ENCODE measurements around the gene DBF4B.
"Not testable (repeated sequence)": the region's sequence is repeated elsewhere in the genome, so short reads cannot be mapped to it uniquely, and the experiment has no call there.

Gene DBF4B, protein sequence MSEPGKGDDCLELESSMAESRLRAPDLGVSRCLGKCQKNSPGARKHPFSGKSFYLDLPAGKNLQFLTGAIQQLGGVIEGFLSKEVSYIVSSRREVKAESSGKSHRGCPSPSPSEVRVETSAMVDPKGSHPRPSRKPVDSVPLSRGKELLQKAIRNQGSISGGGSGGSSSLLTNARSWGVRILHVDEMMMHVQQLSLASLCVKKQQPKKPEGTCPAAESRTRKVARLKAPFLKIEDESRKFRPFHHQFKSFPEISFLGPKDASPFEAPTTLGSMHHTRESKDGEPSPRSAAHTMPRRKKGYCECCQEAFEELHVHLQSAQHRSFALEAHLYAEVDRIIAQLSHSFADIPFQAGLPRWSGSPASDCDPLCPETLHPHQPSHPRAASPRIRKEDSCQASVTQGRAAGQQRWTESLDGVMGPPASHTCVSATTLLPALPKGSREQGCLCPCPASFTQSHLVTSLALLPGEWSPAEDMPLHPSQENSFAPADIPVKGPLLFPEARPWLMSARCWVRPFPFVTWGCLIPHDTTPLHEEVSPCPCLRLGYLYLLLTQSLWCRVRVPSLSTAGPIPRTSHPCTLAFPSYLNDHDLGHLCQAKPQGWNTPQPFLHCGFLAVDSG

DNA sequence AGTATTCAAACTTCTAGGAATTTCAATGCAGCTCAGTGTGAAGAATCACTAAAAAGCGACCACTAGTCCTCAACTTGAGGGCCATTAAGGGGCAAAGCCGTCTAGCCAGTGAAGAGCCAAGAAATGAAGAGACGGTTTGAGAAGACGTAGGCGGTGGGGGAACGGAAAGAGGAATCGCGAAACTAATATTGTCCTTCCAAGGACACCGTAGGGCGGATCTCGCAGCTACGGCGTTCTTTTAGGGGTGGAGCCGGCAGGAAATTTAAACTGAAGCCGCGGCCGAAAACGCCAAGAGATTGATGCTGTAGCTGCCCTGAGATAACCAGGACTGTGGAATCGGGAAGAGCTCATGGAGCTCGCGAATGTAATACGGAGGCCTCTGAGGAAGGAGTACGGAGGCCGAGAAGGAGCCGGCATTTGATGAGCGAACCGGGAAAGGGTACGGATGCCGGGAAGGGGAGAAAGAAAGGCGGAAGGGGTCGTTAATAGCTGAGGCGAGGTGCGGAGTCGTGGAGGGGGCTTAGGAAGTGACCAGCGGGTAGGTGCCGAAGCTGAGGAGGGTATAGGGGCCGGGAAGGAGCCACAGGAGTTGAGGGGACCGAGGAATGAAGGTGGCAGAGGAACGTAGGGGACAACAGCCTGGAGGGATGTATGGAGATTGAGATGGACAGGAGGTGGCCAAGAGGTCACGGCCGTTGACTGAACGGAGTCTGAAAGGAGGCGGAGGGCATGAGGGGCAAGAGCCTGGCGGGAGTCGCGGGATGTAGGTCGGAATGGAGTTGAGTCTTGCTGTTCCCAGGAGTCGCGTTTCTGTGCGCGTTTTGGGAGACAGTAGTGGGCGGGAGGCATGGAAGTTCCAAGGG lies at the start of gene DBF4B:
Gene DBF4B (plus strand): TSS at position 265 of the 863 bp plus-strand sequence. CDS start 156 bp downstream, at position 421.
- peak; percentile 74 to 90 for DNase-seq

DNA sequence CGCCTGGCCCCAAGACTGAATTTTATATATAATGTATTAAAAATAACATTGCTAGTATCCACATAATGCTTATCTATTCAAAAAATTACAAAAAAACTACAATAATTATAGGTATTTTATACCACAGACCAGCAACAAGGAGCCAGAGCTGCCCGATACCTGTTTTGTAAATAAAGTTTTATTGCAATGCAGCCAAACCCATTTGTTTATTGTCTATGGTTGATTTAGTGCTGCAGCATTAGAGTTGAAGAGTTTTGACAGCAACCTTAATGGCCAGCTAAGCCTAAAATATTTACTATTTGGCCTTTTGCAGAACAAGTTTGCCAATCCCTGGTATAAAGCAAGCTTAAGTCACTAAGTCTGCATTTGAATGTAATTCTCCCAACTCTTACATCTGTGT lies 46.6 kb upstream of the DBF4B start:
- DNase-seq: no peak

DNA sequence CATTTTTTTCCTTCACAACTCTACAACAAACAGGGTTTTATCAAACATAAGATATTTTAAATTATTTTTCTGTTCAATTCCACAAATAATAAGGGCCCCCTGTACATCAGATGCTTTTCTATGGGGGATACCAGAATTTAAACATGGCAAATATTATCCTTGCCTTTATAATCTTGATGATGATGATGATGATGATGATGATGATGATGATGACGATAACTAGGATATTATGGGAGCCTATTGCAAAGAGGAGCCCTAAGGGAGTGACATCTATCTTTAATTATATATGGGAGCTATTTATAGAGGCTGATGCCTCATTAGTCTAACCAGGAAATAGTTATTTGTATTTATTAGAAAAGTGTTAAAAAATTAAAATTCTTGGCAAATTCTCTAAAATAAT lies 45.4 kb upstream of the DBF4B start:
- no peak for DNase-seq

DNA sequence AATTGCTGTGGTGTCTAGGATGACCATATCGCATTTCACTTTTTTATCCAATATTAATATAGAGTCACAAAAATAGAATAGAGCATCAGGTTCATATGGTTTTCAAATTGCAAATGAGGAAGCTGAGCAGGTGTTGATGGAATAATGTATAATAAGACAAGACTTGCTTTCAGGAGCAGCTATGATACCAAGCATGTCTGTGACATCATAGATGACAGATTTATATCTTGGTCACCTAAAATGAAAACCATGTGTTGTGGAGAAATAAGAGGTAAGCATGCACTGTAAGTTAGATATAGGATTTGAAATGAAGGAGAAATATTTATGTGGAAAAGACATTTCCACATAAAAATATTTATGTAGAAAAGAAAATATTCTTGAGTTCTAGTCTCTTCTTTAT lies 43.6 kb upstream of the DBF4B start:
- no peak for DNase-seq

DNA sequence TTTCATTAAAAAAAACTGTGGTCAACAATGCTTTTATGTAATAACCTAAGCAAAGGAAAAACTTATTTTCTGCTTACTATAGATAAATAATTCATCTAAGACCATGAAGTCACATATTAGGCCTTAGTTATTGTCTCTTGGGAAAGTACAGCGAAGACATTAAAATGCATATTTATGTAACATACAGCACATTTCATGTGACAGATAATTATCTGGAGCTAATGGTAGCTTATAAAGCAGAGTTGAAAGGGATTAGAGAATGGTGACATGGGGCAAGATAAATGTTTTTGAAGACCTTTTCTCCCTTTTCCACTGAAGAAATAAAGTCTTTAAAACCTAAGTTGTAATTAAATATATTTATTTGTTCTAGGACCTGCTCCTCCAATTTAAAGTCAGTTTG lies 42.5 kb upstream of the DBF4B start:
- DNase-seq: no peak

DNA sequence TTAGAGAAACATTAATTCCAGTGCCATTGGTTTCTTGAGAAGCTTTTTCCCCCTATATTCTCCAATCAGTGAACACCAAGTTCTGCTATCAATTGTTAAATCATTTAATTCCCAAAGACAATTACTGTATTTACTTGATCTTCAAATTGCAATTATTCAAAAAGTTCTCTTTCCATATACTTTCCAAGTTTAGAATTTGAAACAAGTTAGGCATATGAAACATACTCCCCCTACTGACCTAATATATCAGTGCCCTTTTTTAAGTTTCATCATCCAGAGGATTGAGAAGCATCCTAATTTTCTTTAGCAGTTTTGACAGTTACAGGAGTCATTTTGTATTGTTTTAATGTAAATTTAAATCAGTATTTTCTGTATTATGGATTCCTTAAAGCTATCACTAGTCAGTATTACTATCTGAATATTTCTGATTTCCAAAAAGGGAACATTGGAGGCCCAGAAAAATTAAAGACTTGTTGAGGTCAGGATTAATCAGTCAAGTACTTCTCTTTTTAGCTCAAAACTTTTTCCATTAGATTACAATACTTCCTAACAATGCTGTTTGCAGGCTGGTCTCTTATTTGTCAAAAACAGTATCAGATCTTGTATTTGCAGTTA lies 35.9 kb upstream of the DBF4B start:
- DNase-seq: peak in 1 of 2 experiments; percentile 12

DNA sequence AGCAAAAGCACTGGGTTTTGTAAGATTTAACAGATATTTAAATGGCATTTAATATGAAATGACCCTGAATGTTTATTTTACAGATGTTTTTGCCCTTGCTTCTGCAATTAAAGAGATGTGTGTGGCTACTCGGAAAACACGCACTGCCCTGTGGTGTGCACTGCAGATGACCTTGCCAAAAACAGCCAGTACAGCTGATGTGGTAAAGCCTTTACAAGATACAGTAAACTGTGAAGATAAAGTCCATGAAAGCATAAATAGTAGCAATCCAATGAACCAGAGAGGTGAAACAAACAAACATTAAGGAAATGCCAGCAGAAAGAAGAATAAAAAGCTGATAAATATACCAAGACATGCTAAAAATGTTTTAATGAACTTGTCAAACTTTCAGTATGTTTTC lies 34.6 kb upstream of the DBF4B start:
- no peak for DNase-seq

DNA sequence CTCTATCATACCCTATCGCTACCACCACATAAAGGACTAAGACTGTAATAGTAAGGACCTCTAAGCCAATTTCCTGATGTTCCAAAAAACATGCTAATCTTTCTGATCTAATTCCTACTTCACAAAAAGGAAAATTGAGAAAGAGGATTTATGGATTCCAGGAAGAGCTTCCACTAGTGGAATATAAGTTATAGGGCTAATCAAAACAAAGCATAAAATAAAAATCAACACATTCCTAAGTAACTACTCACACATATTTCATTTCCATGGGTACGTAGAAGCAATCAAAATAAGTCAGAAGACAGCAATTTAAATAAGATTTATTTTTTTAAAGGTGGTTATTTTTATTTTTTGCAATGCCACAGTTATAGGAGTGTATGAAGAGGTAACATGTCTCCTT lies 31.3 kb upstream of the DBF4B start:
- no peak for DNase-seq

DNA sequence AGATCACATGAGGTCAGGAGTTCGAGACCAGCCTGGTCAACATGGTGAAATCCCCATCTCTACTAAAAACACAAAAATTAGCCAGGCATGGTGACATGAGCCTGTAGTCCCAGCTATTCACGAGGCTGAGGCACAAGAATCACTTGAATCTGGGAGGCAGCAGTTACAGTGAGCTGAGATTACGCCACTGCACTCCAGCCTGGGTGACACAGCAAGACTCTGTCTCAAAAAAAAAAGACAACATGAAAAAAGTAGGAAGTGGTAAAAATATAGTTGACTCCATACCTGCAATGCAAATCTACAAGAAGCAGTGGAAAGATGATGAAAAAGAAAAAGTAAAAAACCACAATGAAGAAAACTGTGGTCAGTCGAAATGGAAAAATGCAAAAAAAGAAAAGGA lies 25.2 kb upstream of the DBF4B start:
- DNase-seq: not testable (repeated sequence)

DNA sequence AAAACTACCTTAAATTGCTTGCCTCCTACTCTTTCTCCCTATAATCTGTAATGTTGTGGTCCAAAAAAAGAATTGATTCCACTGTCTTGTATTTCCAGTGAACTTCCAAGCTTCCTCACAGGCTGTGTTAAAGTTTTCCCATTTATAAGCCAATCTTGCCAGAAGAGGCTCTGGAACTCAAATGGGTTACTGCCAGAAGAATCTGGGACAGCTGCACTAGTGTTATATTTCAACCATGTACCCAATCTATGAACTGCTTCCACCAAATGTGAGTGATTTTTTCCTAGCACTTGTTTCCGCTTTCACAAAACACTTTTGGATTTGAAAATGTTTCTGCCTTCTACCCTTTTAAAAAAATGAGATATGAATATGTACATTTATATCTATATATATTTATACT lies 20.7 kb upstream of the DBF4B start:
- DNase-seq: no peak

DNA sequence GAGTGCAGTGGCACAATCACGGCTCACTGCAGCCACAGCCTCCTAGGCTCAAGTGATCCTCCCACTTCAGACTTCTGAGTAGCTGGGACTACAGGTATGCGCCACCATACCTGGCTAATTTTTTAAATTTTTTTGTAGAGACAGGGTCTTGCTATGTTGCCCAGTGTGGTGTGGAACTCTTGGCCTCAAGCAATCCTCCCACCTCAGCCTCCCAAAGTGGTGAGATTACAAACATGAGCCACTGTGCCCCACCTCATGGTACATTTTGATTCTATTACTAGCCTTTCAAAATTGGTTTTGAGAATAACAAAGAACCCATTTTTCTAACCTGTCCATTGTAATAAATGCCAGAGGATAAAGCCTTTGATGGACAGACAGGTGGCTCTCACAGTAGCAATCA lies 20.3 kb upstream of the DBF4B start:
- DNase-seq: no peak

DNA sequence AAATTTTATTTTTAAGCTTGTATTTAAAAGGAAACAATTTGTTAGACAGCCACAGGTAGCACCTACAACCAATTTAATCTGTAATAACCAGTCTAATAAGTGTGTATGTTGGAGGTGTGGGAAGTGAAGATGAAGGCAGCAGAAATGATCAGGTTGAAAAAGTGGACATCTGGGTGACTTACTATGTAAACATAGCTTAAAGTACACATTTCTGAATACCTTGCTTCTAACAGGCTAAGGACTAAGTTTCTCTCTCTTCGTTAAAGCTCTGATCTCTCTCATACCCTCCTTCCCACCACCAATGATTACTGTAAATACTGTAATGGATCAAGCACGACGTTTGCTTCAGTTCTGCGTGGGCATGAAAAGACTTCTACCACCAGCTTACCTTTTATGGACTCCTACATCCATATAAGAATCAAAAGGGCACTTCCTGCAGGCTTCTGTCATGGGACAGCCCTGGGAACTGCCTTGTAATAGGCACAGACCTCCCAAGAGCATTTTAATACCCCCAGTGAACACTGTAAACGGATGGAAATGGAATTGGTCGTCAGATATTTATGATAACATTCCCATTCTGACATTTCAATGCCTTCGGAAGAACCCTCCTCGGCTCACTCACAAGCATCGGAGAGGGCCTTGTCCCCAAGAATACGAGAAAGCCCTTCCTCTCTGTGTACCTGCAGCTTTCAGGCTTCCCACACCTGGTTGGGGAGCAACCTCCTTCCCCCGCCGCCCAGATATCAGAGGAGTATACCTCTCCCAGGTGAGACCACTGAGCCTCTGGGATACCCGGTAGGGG lies 19.6 kb upstream of the DBF4B start:
- no peak for DNase-seq

DNA sequence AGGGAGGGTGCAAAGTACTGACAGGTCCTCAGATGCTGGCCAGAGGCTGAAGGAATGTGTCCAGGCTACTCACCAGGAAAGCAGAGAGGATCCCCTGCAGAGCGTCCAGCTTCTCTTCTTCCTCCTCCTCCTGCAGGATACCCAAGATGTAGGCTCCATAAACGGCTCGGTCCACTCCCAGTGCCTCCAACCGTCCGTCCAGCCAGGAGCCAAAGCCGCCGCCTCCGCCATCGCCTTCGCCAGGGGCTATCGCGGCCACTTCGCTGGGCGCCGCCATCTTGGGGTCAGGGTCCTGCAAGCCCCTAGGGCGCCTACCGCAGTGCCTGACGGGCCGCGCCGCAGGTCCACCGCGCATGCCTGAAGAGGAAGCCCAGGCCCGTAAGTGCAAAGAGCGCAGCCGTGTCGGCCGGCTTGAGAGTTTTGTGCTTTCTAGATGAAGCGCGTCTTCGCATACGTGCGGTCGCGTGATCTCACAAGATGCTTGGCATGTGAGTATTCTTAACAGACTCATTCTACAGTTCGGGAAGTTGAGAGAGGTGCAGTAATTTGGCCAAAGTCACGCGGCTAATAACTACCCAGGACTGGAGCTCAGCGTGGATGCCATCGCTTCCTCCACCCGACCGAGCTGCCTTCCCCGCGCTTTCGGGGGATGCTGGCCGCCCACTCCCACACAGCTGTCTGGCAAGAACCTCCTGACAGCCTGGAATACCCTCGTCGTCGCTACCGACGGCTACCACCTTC lies 18.8 kb upstream of the DBF4B start, which contains the start of gene CCDC43:
Gene CCDC43 (minus strand): TSS at position 300 of the 741 bp plus-strand sequence. CDS start 23 bp downstream, at position 277.
- DNase-seq: peak; percentile 80 to 91

DNA sequence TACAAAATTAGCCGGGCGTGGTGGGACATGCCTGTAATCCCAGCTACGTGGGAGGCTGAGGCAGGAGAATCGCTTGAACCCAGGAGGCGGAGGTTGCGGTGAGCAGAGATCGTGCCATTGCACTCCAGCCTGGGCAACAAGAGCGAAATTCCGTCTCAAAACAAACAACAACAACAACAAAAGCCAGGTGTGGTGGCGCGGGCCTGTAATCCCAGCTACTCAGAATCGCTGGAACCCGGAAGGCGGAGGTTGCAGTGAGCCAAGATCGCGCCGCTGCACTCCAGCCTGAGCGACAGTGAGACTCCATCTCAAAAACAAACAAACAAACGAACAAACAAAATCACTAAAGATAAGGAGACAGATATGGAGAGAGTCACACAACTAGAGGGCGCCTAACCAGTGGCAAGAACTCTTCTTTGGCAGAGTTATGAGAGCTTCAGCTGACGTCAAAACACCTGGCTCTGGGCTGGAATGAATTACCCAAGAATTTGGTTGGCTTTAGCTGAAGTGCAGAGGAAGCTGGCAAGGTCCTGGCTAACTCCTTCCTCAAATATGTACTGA lies 17.6 kb upstream of the DBF4B start:
- peak in 1 of 2 experiments; percentile 2 for DNase-seq

DNA sequence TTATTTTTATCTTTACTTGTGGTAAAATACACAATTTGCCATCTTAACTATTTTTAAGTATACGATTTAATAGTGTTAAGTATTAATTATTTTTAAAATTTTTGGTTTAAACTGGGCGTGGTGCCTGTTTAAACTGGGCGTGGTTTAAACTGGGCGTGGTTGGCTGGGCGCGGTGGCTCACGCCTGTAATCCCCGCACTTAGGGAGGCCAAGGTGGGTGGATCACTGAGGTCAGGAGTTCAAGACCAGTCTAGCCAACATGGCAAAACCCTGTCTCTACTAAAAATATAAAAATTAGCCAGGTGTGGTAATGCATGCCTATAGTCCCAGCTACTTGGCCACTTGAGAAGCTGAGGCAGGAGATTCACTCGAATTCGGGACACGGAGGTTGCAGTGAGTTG lies 14.9 kb upstream of the DBF4B start:
- DNase-seq: no peak

DNA sequence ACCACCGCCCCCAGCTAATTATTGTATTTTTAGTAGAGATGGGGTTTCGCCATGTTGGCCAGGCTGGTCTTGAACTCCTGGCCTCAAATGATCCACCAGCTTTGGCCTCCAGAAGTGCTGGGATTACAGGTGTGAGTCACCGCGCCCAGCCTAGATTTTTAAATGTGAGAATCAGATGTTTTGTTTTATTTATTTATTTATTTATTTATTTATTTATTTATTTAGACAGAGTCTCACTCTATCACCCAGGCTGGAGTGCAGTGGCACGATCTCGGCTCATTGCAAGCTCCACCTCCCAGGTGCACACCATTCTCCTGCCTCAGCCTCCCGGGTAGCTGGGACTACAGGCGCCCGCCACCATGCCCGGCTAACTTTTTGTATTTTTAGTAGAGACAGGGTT lies 8.2 kb upstream of the DBF4B start:
- not testable (repeated sequence) for DNase-seq

DNA sequence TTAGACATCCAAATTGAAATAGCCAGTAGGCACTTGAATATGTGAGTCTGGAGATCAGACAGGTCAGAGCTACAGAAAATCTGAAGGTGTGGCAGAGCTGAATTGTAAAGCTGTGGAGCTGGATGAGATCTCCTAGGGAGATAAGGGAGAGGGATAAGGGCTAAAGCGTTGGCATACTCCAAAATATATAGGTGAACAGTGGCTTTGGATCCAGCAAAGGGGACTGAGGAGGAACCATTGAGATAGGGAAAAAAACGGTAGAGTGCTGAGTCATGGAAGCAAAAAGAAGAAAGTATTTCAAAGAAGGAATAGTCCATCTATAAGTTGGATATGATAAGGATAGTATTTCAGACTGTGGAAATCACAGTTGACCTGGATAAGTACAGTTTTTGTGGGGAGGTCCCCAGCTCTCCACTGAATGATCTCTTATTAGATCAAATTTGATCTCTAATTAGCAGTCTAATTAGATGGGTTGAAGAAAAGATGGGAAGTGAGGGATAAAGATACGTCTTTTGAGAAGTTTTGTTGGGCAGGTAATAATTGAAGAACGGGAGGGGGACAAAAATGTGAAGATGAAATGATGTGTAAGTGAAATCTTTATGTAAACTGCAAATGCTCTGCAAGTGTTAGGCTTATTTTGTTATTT lies 587 bp upstream of the DBF4B start:
- DNase-seq: no peak

DNA sequence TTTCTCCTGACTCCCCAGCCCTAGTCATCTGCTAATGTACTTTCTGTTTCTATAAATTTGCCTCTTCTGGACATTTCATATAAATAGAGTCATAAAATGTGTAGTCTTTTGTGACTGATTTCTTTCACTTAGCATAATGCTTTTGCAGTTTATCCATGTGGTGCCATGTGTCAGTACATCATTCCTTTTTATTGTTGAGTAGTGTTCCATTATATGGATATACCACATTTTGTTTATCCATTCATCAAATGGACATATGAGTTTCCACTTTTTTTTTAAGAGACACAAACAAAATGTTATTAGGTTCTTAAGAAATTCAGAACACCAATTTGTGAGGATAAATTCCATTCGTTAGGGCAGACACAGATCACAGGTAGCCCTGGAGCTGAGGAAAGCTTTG lies 11.0 kb downstream of the DBF4B start:
- DNase-seq: no peak

DNA sequence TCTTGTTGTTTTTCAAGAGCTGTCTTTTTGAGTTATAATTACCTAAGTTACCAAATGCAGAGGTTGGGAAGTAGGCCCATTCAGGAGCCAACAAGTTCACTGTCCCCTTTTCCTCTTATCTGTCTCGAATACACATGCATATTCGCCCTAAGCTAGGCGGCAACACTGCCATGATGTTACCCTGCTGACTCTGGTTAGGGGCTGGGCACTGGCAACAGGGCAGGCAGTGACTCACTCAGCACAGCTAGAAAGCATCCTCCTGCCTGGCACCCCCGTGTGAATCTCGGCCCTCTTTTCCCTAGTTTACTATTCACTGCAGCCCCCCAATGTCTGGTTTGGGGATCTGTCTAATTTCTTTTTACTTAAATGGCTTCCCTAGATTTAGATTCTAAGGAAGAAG lies 13.8 kb downstream of the DBF4B start:
- no peak for DNase-seq

DNA sequence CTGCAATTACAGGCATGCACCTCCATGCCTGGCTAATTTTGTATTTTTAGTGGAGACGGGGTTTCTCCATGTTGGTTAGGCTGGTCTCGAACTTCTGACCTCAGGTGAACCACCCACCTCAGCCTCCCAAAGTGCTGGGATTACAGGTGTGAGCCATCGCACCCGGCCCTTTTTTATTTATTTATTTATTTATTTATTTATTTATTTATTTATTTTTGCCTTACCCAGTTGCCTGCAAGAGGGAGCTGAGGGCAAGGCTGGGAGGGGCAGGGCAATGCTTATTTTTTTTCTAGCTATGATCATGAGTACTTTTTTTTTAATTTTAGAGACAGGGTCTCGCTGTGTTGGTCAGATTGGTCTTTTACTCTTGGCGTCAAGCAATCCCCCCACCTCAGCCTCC lies 17.7 kb downstream of the DBF4B start:
- not testable (repeated sequence) for DNase-seq
